ENCODE results near the gene SERHL2. TPM values are rescaled to one million over a fixed set of nuclear protein-coding genes. Genes with fewer than 3 reads are reported as not detected.
"Not testable (repeated sequence)": the region's sequence is repeated elsewhere in the genome, so short reads cannot be mapped to it uniquely, and the experiment has no call there.

The SERHL2 gene
- total and polyA plus RNA-seq, 8 donors, result 1.7 to 5.5 (median 4.1) TPM; not detected in 1

DNA sequence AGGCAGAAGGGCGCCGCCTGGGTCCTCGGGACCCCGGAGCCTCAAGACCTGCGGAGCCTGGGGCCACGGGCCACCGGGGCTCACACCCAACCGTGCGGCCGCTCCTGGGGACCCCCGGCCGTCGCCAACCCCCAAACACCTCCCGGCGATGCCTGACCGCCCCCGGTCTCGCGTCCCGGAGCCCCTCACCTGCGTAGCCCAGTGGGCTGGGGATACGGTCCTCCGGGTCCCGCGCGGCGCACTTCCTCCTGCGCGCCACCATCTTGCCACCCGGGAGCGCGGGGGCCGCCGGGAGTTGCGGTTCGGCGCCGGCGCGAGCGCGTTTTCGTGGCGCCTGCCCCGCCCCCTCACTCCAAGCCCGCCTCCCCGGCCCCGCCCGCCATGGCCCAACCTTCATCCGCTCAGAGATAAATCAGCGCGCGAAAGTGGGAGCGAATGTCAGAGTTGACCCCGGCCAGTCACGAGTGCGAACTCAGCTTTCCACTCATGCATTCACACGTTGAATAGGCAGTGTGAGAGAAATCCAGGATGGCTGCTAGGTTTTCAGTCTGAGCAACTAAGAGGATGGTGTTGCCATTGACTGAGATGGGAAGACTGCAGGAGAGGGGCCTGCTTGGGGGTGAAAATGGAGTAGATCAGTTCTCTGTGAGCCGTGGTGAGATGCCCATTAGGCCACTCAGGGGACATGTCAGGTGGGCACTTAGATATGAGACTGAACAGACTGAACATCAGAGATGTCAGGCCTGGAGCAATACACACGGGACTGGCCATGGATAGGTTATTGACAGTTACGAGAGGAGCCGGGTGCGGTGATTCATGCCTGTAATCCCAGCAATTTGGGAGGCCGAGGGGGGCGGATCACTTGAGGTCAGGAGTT, 34.0 kb upstream of the SERHL2 start, which contains the start of gene RRP7A:
TSS of gene RRP7A (minus strand) at position 272 of the 877 bp plus-strand sequence. CDS start at position 262, 10 bp downstream.
- peak within 1 kb of the TSS; percentile 84 to 88 (median 86) for H3K27ac ChIP-seq
- intact Hi-C loops (cut with DNase I; ENCODE audit: low total_unique reads), result no loop called here
- TF ChIP-seq POLR2AphosphoS5 (IDR thresholded peaks at IDR 0.05) (peak; percentile 35 to 83 (median 74)), POLR2A (IDR thresholded peaks at IDR 0.05) (no peak)
- H3K4me3 ChIP-seq, result peak within 1 kb of the TSS; percentile 77 to 99 (median 91)
- peaks cover 18 to 29% (median 23%) of the 10 kb centered on the region in 4 donors for H3K36me3 ChIP-seq
- H3K9me3 ChIP-seq, result no peaks in the 10 kb centered on the region
- 6 to 19% (median 8%) methylated on average over 23 to 65 of the region's 65 CpGs for WGBS, 5 donors
- H3K27me3 ChIP-seq, result no peaks in the 10 kb centered on the region
- peak; percentile 85 to 94 for DNase-seq
- peaks cover 13 to 40% (median 21%) of the 10 kb centered on the region in 4 donors for H3K4me1 ChIP-seq

DNA sequence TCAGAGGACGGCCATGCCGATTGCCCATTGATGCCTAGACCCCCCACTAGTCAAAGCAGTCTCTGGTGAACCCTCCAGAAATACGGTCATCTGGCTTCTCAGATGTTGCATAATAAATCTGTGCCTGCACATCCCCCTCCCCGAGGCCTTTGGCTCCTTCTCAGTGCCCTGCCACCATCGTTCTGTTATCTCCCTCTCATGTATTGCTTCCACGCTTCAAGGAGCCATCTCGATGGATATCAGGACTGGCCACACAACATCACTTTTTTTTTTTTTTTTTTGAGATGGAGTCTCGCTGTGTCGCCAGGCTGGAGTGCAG, 32.6 kb upstream of the SERHL2 start:
- Histone ChIP-seq H3K36me3 (peaks cover 7 to 17% (median 11%) of the 10 kb centered on the region in 4 donors), H3K4me1 (peaks cover 11 to 35% (median 17%) of the 10 kb centered on the region in 4 donors), H3K27me3 (no peaks in the 10 kb centered on the region), H3K9me3 (no peaks in the 10 kb centered on the region), H3K27ac (peak overlapping the region in 2 of 5 donors; percentile 84 to 88), H3K4me3 (no peak overlapping the region)
- TF ChIP-seq POLR2A (IDR thresholded peaks at IDR 0.05) (no peak), EP300 (IDR thresholded peaks at IDR 0.05) (no peak), POLR2AphosphoS5 (IDR thresholded peaks at IDR 0.05) (no peak)
- TF ChIP-seq, protein P1, sequence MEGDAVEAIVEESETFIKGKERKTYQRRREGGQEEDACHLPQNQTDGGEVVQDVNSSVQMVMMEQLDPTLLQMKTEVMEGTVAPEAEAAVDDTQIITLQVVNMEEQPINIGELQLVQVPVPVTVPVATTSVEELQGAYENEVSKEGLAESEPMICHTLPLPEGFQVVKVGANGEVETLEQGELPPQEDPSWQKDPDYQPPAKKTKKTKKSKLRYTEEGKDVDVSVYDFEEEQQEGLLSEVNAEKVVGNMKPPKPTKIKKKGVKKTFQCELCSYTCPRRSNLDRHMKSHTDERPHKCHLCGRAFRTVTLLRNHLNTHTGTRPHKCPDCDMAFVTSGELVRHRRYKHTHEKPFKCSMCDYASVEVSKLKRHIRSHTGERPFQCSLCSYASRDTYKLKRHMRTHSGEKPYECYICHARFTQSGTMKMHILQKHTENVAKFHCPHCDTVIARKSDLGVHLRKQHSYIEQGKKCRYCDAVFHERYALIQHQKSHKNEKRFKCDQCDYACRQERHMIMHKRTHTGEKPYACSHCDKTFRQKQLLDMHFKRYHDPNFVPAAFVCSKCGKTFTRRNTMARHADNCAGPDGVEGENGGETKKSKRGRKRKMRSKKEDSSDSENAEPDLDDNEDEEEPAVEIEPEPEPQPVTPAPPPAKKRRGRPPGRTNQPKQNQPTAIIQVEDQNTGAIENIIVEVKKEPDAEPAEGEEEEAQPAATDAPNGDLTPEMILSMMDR (IDR thresholded peaks at IDR 0.05), result no peak
- no peak for DNase-seq
- 88 to 92% (median 91%) methylated on average over 7 to 9 of the region's 9 CpGs for WGBS, 5 donors
- intact Hi-C loops (cut with DNase I; ENCODE audit: low total_unique reads), result no loop called here

DNA sequence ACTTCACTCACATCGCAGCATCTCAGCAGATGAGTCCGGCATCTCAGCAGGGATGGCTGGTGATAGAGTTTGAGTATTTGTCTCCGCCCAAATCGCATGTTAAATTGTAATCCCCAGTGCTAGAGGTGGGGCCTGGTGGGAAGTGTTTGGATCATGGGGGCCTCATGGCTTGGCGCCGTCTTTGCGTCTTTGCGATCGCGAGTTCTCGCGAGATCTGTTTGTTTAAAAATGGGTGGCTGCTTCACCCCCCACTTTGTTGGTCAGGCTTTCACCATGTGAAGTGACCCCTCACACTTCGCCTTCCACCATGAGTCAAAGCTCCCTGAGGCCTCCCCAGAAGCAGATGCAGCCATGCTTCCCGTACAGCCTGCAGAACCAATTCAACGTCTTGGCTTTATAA, 31.2 kb upstream of the SERHL2 start:
- 96 to 97% (median 96%) methylated on average over 15 of the region's 15 CpGs for WGBS, 5 donors
- H3K27ac ChIP-seq, result no peak overlapping the region
- H3K27me3 ChIP-seq, result no peaks in the 10 kb centered on the region
- H3K4me1 ChIP-seq, result peaks cover 7 to 25% (median 16%) of the 10 kb centered on the region in 4 donors
- no peaks in the 10 kb centered on the region for H3K9me3 ChIP-seq
- DNase-seq, result no peak
- peaks cover 0 to 4% (median 1%) of the 10 kb centered on the region in 4 donors for H3K36me3 ChIP-seq
- H3K4me3 ChIP-seq, result no peak overlapping the region
- intact Hi-C loops (cut with DNase I; ENCODE audit: low total_unique reads), result no loop called here
- TF ChIP-seq EP300 (IDR thresholded peaks at IDR 0.05), result no peak
- TF ChIP-seq, protein P1 (IDR thresholded peaks at IDR 0.05), result no peak
- no peak for TF ChIP-seq POLR2AphosphoS5 (IDR thresholded peaks at IDR 0.05)
- no peak for TF ChIP-seq POLR2A (IDR thresholded peaks at IDR 0.05)

DNA sequence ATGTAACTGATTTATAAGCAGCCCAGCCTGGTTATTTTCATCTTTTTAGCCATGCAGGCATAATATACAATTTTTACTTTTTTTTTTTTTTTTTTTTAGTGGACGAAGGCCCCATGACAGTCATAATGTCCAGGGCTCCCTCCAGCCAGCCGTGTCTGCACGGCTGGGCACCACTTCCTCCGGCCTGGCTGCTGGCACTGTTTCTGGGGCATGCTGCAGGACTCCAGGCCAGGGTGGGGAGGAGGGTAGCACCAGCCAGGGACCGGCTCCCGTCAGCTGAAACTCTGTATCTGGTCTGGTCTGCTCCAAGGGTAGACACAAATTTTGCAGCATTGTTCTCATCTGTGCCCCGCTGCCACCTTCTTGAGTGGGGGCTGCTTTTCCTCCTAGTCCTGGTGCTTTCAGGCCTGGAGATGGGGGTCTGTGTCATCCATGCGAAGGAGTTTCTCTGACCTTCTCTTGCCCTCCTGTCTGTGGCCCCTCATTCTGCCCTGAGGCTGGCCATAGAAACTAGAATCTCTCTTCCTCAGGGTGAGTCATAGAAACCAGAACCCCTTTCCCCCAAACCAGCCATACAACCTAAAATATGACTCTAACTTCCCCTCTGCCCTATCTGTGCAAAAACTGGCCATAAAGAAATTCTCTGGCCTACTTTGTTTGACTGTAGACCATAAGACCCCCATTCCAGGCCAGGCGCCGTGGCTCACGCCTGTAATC, 25.0 kb upstream of the SERHL2 start:
- H3K4me3 ChIP-seq, result no peak overlapping the region
- H3K36me3 ChIP-seq, result no peaks in the 10 kb centered on the region
- no peak overlapping the region for H3K27ac ChIP-seq
- no peak for TF ChIP-seq EP300 (IDR thresholded peaks at IDR 0.05)
- WGBS, 5 donors, result 85 to 97% (median 90%) methylated on average over 11 of the region's 11 CpGs
- no peaks in the 10 kb centered on the region for H3K9me3 ChIP-seq
- intact Hi-C loops (cut with DNase I; ENCODE audit: low total_unique reads), result no loop called here
- peaks cover 0 to 5% (median 2%) of the 10 kb centered on the region in 4 donors for H3K4me1 ChIP-seq
- no peak for DNase-seq
- H3K27me3 ChIP-seq, result no peaks in the 10 kb centered on the region

DNA sequence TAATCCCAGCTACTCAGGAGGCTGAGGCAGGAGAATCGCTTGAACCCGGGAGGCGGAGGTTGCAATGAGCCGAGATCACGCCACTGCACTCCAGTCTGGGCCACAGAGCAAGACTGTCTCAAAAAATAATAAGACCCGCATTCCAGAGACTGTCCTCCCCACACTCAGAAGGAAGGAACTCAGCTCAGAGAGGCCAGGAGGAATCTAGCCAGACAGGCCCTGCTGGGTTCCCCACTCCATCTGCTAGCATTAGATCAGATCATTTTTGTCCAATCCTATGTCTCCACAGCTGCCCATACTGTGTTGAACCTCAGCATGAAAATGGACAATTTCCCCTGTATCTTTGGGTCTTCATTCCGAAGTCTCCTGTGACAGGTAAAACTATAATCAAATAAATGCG, 24.3 kb upstream of the SERHL2 start:
- intact Hi-C loops (cut with DNase I; ENCODE audit: low total_unique reads); H3K27me3 ChIP-seq; DNase-seq; H3K4me1 ChIP-seq; H3K27ac ChIP-seq; H3K36me3 ChIP-seq; H3K9me3 ChIP-seq; H3K4me3 ChIP-seq: not testable (repeated sequence)
- 90 to 95% (median 94%) methylated on average over 8 of the region's 8 CpGs for WGBS, 5 donors

DNA sequence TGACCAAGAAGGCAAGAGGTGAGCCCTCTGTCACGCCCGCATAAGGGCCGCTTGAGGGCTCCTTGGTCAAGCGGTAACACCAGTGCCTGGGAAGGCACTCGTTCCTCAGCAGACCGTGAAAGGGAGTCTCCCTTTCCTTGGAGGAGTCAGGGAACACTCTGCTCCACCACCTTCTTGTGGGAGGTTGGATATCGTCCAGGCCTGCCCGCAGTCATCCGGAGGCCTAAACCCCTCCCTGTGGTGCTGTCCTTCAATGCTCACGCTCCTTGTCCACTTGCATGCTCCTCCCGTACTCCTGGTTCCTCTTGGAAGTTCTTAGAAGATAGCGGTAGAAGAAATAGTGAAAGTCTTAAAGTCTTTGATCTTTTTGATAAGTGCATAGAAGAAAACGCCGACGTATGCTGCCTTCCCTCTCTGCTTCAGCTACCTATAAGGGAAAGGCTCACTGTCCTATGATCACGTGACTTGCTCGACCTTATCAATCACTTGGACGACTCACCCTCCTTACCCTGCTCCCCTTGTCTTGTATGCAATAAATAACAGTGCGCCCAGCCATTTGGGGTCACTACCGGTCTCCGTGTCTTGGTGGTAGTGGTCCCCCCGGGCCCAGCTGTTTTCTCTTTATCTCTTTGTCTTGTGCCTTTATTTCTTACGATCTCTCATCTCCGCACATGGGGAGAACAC, 22.2 kb upstream of the SERHL2 start:
- 81 to 89% (median 87%) methylated on average over 21 to 24 of the region's 24 CpGs for WGBS, 5 donors
- DNase-seq; intact Hi-C loops (cut with DNase I; ENCODE audit: low total_unique reads); H3K27ac ChIP-seq; H3K27me3 ChIP-seq; H3K4me3 ChIP-seq; H3K9me3 ChIP-seq; H3K36me3 ChIP-seq: not testable (repeated sequence)
- H3K4me1 ChIP-seq, result peaks cover 0 to 13% (median 7%) of the 10 kb centered on the region in 4 donors
